Measurements from ENCODE around the gene TRMT61B. TPM values are rescaled to one million over a fixed set of nuclear protein-coding genes. Genes with fewer than 3 reads are reported as not detected.

Gene TRMT61B
- polyA plus RNA-seq, 3 donors = 27.3 to 30.1 (median 27.7) TPM

Other genes with a start within 250 kb of the TRMT61B start
- gene PPP1CB, start 118.5 kb downstream of the TRMT61B start, polyA plus RNA-seq (ENCODE audit: insufficient read length in 3 of 3) = 100 to 1,000 TPM; 178 to 190 (median 185) TPM
- gene SPDYA, start 59.5 kb downstream of the TRMT61B start, polyA plus RNA-seq (ENCODE audit: insufficient read length in 3 of 3) = 1 to 10 TPM in 2 of 3 donors, under 1 TPM in 1; 0.49 to 1.7 (median 1.1) TPM
- gene WDR43, start 24.4 kb upstream of the TRMT61B start, polyA plus RNA-seq (ENCODE audit: insufficient read length in 3 of 3) = 10 to 100 TPM; 55.8 to 62.0 (median 59.0) TPM
- gene TOGARAM2, start 111.0 kb upstream of the TRMT61B start, polyA plus RNA-seq (ENCODE audit: insufficient read length in 3 of 3) = under 1 TPM; 0.86 to 0.94 (median 0.89) TPM
- under 1 TPM; 0.28 to 0.43 (median 0.35) TPM for gene PCARE, start 204.2 kb upstream of the TRMT61B start, polyA plus RNA-seq (ENCODE audit: insufficient read length in 3 of 3)
- gene CLIP4, start 245.1 kb upstream of the TRMT61B start, polyA plus RNA-seq (ENCODE audit: insufficient read length in 3 of 3) = 10 to 100 TPM; 16.5 to 17.6 (median 16.8) TPM